HCT116 (cell line): ENCODE measurements around the gene POLE. TPM values are rescaled to one million over a fixed set of nuclear protein-coding genes. Genes with fewer than 3 reads are reported as not detected.

Experiments
- ATAC-seq: fragments of 200-7000 bp; cut with Tn5 transposase; 2 replicates; pipeline ENCODE4 v1.9.1; 2020; ENCODE audit warnings: mild to moderate bottlenecking, moderate library complexity
- BruUV-seq: library from RNA; stranded (reverse); fragments of 400-500 nt; replicated peaks from 2 replicates; lab custom pipeline; 2021; lab: Mats Ljungman, UMichigan
- CTCF ChIA-PET: fragments of 300-600 bp; sonication (Branson Sonifier 250); formaldehyde crosslinking; loops from one replicate; lab custom pipeline; 2021; ENCODE audit warnings: antibody characterized with exemption; lab: Charles Lee
- POLR2A ChIA-PET: fragments of 300-600, 350-600 bp; sonication (Branson Sonifier 250); formaldehyde crosslinking; loops from one replicate; lab custom pipeline; 2021; ENCODE audit warnings: antibody characterized with exemption; lab: Charles Lee
- RAD21 ChIA-PET, 2 experiments: fragments of 300-600 bp; sonication (Branson Sonifier 250); formaldehyde crosslinking; loops; one replicate each; lab custom pipeline; 2023; ENCODE audit warnings: low total read pairs in 2 of 2; ENCODE audit not compliant: uncharacterized antibody in 2 of 2, unreplicated experiment in 2 of 2, low non-redundant PET in 1 of 2; lab: Charles Lee
- DNase-seq: peaks from one replicate; pipeline ENCODE4 v3.0.0-alpha.2; 2010; ENCODE audit warnings: low read depth, low spot score
- H2AFZ ChIP-seq: fragments of 200-600 bp; shearing (Covaris generic), sonication (generic); 2 replicates; pipeline ENCODE4 v1.6.1; 2017; ENCODE audit warnings: low read depth, mixed run types, mixed read lengths, antibody characterized with exemption, low read length; ENCODE audit not compliant: poor library complexity, severe bottlenecking
- H3K27ac ChIP-seq: 2 replicates; pipeline ENCODE4 v1.5.1; 2012; ENCODE audit warnings: low read depth, low read length
- H3K27me3 ChIP-seq: fragments of 200-600 bp; sonication (generic); 2 replicates; pipeline ENCODE4 v1.6.1; 2016; ENCODE audit warnings: mixed run types, low read length, mixed read lengths; ENCODE audit not compliant: insufficient read depth
- H3K36me3 ChIP-seq, 2 experiments: fragments of 200-500 bp in 1 of 2; fragments of 200-600 bp in 1 of 2; sonication (Bioruptor generic) in 1 of 2; sonication (generic) in 1 of 2; 2 replicates each; pipeline versions ENCODE4 v1.5.1 to v1.6.1; 2014 to 2016; ENCODE audit warnings: low read length in 2 of 2, inconsistent platforms in 1 of 2, mixed read lengths in 1 of 2, mixed run types in 1 of 2; ENCODE audit not compliant: insufficient read depth in 2 of 2, control insufficient read depth in 1 of 2
- H3K4me1 ChIP-seq, 2 experiments: fragments of 200-600 bp in 1 of 2; sonication (generic) in 1 of 2; 2 replicates each; pipeline versions ENCODE4 v1.5.1 to v1.6.1; 2012 to 2017; ENCODE audit warnings: low read length in 2 of 2, inconsistent platforms in 1 of 2, mild to moderate bottlenecking in 1 of 2, mixed read lengths in 1 of 2, mixed run types in 1 of 2, moderate library complexity in 1 of 2; ENCODE audit not compliant: insufficient read depth in 2 of 2, control insufficient read depth in 1 of 2
- H3K4me2 ChIP-seq: fragments of 200-600 bp; sonication (generic); 2 replicates; pipeline ENCODE4 v1.6.1; 2017; ENCODE audit warnings: mixed run types, low read length, mixed read lengths
- H3K4me3 ChIP-seq, 2 experiments: fragments of 200-600 bp in 1 of 2; sonication (generic) in 1 of 2; replicated peaks in 1 of 2; 2 replicates each; pipeline ENCODE4 v1.5.1; 2011 to 2016; ENCODE audit warnings: low read length in 2 of 2, control low read depth in 1 of 2, low read depth in 1 of 2, mild to moderate bottlenecking in 1 of 2, mixed read lengths in 1 of 2, mixed run types in 1 of 2
- H3K79me2 ChIP-seq: fragments of 200-600 bp; sonication (generic); 2 replicates; pipeline ENCODE4 v1.6.1; 2017; ENCODE audit warnings: mild to moderate bottlenecking, mixed run types, low read length, moderate library complexity, mixed read lengths; ENCODE audit not compliant: insufficient read depth
- H3K9ac ChIP-seq: fragments of 200-600 bp; sonication (generic); 2 replicates; pipeline ENCODE4 v1.6.1; 2016; ENCODE audit warnings: low read length, mixed read lengths
- H3K9me2 ChIP-seq: fragments of 200-600 bp; sonication (generic), shearing (Covaris generic); 2 replicates; pipeline ENCODE4 v1.6.1; 2017; ENCODE audit warnings: mixed run types, mild to moderate bottlenecking, moderate library complexity; ENCODE audit not compliant: insufficient read depth
- H3K9me3 ChIP-seq, 2 experiments: fragments of 200-500 bp in 1 of 2; fragments of 200-600 bp in 1 of 2; sonication (Bioruptor generic) in 1 of 2; sonication (generic) in 1 of 2; 2 replicates each; pipeline ENCODE4 v1.6.1; 2014 to 2017; ENCODE audit warnings: low read length in 2 of 2, mixed read lengths in 2 of 2, inconsistent platforms in 1 of 2, low read depth in 1 of 2, mild to moderate bottlenecking in 1 of 2, mixed run types in 1 of 2, moderate library complexity in 1 of 2; ENCODE audit not compliant: control insufficient read depth in 1 of 2, insufficient read depth in 1 of 2
- H4K20me1 ChIP-seq: fragments of 200-600 bp; sonication (generic), shearing (Covaris generic); 2 replicates; pipeline ENCODE4 v1.6.1; 2017; ENCODE audit warnings: mixed run types, mild to moderate bottlenecking, moderate library complexity; ENCODE audit not compliant: insufficient read depth
- CBX3 ChIP-seq: IDR thresholded peaks from 2 replicates; pipeline ENCODE4 v1.6.1; 2012; ENCODE audit warnings: low read depth
- ELF1 ChIP-seq: IDR thresholded peaks from 2 replicates; pipeline ENCODE4 v1.6.1; 2012; ENCODE audit warnings: low read depth, borderline replicate concordance
- FOSL1 ChIP-seq: IDR thresholded peaks from 2 replicates; pipeline ENCODE4 v1.6.1; 2012; ENCODE audit warnings: low read depth
- JUND ChIP-seq: IDR thresholded peaks from 2 replicates; pipeline ENCODE4 v1.6.1; 2012
- POLR2AphosphoS5 ChIP-seq: IDR thresholded peaks from 2 replicates; pipeline ENCODE4 v1.6.1; 2011; ENCODE audit warnings: mild to moderate bottlenecking, low read depth, low read length, moderate library complexity
- RAD21 ChIP-seq: IDR thresholded peaks from 2 replicates; pipeline ENCODE4 v1.6.1; 2012; ENCODE audit warnings: low read depth, mild to moderate bottlenecking
- SIN3A ChIP-seq: IDR thresholded peaks from 2 replicates; pipeline ENCODE4 v1.6.1; 2012; ENCODE audit warnings: low read depth
- SP1 ChIP-seq: IDR thresholded peaks from 2 replicates; pipeline ENCODE4 v1.6.1; 2012; ENCODE audit warnings: low read depth
- SRF ChIP-seq: IDR thresholded peaks from 2 replicates; pipeline ENCODE4 v1.6.1; 2012; ENCODE audit warnings: low read depth
- TCF7L2 ChIP-seq: IDR thresholded peaks from 2 replicates; pipeline ENCODE4 v1.7.0; 2011; ENCODE audit warnings: borderline replicate concordance, inconsistent platforms; ENCODE audit not compliant: insufficient read depth, insufficient read length; ENCODE audit errors: extremely low read depth
- intact Hi-C: fragments of 100-400 bp; cut with micrococcal nuclease; formaldehyde crosslinking; loops from 2 replicates; pipeline ENCODE4 v1.10.0; 2022
- total RNA-seq: library from RNA; stranded (reverse); gene quantifications from one replicate; pipeline ENCODE4 v1.2.1, GENCODE V29; 2021; ENCODE audit not compliant: unreplicated experiment
- TF ChIP-seq, protein P1 (sequence below), 3 experiments: fragments of 200-600 bp in 1 of 3; sonication (generic) in 1 of 3; IDR thresholded peaks in 2 of 3; conservative IDR thresholded peaks in 1 of 3; 2 replicates each; pipeline ENCODE4 v1.5.1; 2012 to 2017; ENCODE audit warnings: low read depth in 2 of 3, low read length in 2 of 3, antibody characterized with exemption in 1 of 3, borderline replicate concordance in 1 of 3, control low read depth in 1 of 3, mild to moderate bottlenecking in 1 of 3, mixed read lengths in 1 of 3, mixed run types in 1 of 3, moderate library complexity in 1 of 3; ENCODE audit not compliant: insufficient read depth in 1 of 3
- TF ChIP-seq, protein P2 (sequence below): IDR thresholded peaks from 2 replicates; pipeline ENCODE4 v1.6.1; 2012
- TF ChIP-seq, protein P3 (sequence below): IDR thresholded peaks from 2 replicates; pipeline ENCODE4 v1.6.1; 2011; ENCODE audit warnings: mild to moderate bottlenecking, low read length, moderate library complexity; ENCODE audit not compliant: insufficient replicate concordance; ENCODE audit errors: extremely low read depth

POLE gene
- total RNA-seq, 1 experiment from 2014 or later = 128 TPM

DNA sequence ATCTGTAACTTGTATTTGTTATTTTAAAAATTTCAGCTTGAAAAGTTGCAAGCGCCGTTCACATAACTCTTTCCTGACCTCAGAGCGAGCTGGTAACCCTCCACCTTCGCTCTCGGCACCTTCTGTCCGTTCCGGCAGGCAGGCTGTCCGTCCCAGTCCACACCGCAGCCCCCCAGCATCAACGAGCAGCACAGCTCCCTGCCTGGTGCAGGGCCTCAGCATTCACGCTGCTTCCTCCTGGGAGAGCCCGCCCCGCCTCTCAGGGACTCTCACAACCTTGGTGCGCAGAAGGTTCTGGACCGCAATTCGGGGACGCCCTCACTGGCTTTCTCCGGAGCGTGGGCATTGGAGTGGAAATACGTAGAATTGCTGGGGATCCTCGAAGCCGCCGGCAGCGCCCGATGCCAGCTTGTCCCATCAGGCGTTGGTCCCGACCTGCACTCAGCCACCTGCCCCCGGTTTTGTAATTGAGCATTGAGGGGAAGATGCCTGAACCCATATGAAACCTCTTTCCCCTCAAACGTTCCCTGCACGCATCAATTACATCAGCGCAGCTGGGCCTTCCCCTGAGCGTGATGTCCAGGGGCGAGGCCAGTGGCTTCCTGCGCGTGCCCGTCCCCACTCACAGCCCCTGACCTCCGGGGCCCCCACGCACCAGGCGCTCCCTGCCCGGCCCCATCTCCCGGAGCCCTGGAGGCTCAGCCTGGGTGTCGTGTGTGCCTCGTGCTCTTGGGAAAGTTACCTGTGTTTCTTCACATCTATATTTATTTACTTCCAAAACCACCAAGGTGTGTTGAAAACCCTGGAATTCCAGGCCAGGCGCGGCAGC lies 95.8 kb downstream of the POLE start:
- ATAC-seq = no peak
- POLR2A ChIA-PET = no interaction called here
- no peak overlapping the region for H2AFZ ChIP-seq
- H3K79me2 ChIP-seq = no peaks in the 10 kb centered on the region
- no peak for DNase-seq
- CTCF ChIA-PET = no interaction called here
- no peak overlapping the region for H3K4me3 ChIP-seq
- intact Hi-C loops = no loop called here
- TF ChIP-seq CBX3 = no peak
- H3K4me2 ChIP-seq = no peak overlapping the region
- BruUV-seq = no TSS peak
- no peaks in the 10 kb centered on the region for H3K36me3 ChIP-seq
- H3K9me2 ChIP-seq = no peaks in the 10 kb centered on the region
- H3K9ac ChIP-seq = no peak overlapping the region
- no peak overlapping the region for H3K27ac ChIP-seq
- H4K20me1 ChIP-seq = no peaks in the 10 kb centered on the region
- no peaks in the 10 kb centered on the region for H3K27me3 ChIP-seq
- RAD21 ChIA-PET = no interaction called here
- peaks cover 2 to 14% of the 10 kb centered on the region in 2 experiments; a peak in 3 of 4 replicates for H3K4me1 ChIP-seq
- H3K9me3 ChIP-seq = no peaks in the 10 kb centered on the region

DNA sequence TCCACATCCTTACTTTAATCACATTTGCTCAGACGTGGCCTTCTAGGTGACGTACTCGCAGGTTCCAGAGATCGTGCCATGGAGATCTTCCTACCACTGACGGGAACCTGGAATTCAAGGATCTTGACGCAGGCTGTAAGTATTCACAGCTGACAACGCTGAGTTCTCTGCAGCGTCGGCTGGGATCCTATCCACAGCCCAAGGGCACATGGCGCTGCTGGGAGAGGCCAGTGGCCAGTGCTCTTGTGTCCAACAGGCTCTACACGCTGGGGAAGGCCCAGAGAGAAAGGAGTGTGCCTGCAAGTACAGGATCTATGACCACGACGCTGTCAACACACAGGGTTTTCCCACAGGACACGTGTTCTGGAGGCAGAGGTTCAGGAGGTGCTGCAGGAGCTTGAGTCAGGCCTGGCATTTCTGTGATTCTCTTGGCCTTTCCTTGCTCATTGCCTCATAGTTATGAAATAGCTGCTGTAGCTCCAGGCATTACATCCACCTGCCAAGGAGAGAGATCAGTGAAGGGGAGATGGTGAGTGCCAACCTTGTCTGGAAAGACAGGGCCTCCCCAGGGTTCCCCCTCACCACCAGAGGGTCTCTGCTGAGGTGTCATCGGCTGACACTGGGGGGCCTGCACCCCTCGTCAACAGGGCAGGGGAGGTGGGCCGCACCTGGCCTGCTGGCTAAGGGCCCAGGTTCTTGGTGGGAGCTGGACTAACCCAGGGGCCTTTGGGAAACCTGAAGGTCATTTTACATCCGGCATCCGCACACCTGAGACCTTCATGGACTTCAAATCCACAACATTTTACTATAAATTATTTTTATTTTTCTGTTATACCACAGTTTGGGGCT lies 98.1 kb downstream of the POLE start:
- no peak for TF ChIP-seq SP1
- TF ChIP-seq POLR2AphosphoS5 = no peak
- TF ChIP-seq, protein P1, sequence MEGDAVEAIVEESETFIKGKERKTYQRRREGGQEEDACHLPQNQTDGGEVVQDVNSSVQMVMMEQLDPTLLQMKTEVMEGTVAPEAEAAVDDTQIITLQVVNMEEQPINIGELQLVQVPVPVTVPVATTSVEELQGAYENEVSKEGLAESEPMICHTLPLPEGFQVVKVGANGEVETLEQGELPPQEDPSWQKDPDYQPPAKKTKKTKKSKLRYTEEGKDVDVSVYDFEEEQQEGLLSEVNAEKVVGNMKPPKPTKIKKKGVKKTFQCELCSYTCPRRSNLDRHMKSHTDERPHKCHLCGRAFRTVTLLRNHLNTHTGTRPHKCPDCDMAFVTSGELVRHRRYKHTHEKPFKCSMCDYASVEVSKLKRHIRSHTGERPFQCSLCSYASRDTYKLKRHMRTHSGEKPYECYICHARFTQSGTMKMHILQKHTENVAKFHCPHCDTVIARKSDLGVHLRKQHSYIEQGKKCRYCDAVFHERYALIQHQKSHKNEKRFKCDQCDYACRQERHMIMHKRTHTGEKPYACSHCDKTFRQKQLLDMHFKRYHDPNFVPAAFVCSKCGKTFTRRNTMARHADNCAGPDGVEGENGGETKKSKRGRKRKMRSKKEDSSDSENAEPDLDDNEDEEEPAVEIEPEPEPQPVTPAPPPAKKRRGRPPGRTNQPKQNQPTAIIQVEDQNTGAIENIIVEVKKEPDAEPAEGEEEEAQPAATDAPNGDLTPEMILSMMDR (IDR thresholded peaks at IDR 0.05 in 2 of 3, conservative IDR thresholded peaks at IDR 0.05 in 1 of 3; ENCODE audit: borderline replicate concordance in 1 of 3, insufficient read depth in 1 of 3, low read depth in 2 of 3, low read length in 2 of 3) = no peak
- TF ChIP-seq, protein P2, sequence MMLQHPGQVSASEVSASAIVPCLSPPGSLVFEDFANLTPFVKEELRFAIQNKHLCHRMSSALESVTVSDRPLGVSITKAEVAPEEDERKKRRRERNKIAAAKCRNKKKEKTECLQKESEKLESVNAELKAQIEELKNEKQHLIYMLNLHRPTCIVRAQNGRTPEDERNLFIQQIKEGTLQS = no peak
- TF ChIP-seq, protein P3, sequence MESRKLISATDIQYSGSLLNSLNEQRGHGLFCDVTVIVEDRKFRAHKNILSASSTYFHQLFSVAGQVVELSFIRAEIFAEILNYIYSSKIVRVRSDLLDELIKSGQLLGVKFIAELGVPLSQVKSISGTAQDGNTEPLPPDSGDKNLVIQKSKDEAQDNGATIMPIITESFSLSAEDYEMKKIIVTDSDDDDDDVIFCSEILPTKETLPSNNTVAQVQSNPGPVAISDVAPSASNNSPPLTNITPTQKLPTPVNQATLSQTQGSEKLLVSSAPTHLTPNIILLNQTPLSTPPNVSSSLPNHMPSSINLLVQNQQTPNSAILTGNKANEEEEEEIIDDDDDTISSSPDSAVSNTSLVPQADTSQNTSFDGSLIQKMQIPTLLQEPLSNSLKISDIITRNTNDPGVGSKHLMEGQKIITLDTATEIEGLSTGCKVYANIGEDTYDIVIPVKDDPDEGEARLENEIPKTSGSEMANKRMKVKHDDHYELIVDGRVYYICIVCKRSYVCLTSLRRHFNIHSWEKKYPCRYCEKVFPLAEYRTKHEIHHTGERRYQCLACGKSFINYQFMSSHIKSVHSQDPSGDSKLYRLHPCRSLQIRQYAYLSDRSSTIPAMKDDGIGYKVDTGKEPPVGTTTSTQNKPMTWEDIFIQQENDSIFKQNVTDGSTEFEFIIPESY = no peak
- TF ChIP-seq JUND = no peak
- no peak for TF ChIP-seq SIN3A
- no peak for TF ChIP-seq SRF
- TF ChIP-seq RAD21 = no peak
- TF ChIP-seq ELF1 = no peak
- TF ChIP-seq TCF7L2 = no peak
- no peak for TF ChIP-seq FOSL1
- H3K9me2 ChIP-seq = no peaks in the 10 kb centered on the region
- H2AFZ ChIP-seq = no peak overlapping the region
- no peaks in the 10 kb centered on the region for H3K79me2 ChIP-seq
- BruUV-seq = no TSS peak
- no peaks in the 10 kb centered on the region for H3K27me3 ChIP-seq
- DNase-seq (no peak), ATAC-seq (no peak)
- CTCF ChIA-PET = no interaction called here
- H3K27ac ChIP-seq = no peak overlapping the region
- H3K4me1 ChIP-seq = peaks cover 2 to 7% of the 10 kb centered on the region in 2 experiments; a peak in 3 of 4 replicates
- no peak overlapping the region for H3K9ac ChIP-seq
- no peak overlapping the region for H3K4me2 ChIP-seq
- H3K9me3 ChIP-seq = no peaks in the 10 kb centered on the region
- intact Hi-C loops = no loop called here
- RAD21 ChIA-PET = no interaction called here
- H4K20me1 ChIP-seq = no peaks in the 10 kb centered on the region; the same call in 1 of the 2 replicates
- no peak overlapping the region for H3K4me3 ChIP-seq
- H3K36me3 ChIP-seq = no peaks in the 10 kb centered on the region
- POLR2A ChIA-PET = no interaction called here
